Uterus (tissue), 2 donors: ENCODE measurements around the gene DTX3.

Source experiments
- CTCF ChIP-seq, 4 experiments: fragments of 200-600 bp in 2 of 4; fragments of 450-650 bp in 2 of 4; sonication (generic) in 2 of 4; IDR thresholded peaks; one replicate each; pipeline ENCODE4 v1.5.1; 2016 to 2019; ENCODE audit warnings: antibody characterized with exemption in 4 of 4, mild to moderate bottlenecking in 2 of 4, moderate library complexity in 1 of 4
- POLR2A ChIP-seq, 2 donors: fragments of 450-650 bp; IDR thresholded peaks; one replicate each; pipeline ENCODE4 v1.6.1; 2016; ENCODE audit warnings: antibody characterized with exemption in 2 of 2, mild to moderate bottlenecking in 1 of 2, moderate library complexity in 1 of 2

- no peak for TF ChIP-seq CTCF (IDR thresholded peaks at IDR 0.05)
- no peak for TF ChIP-seq POLR2A (IDR thresholded peaks at IDR 0.05)
Observed at GRCh38 chr12:57611827-57612710, 7.4 kb downstream of the DTX3 start.
